ENCODE measurements around the gene NBPF1. TPM values are rescaled to one million over a fixed set of nuclear protein-coding genes. Genes with fewer than 3 reads are reported as not detected.
"Not testable (repeated sequence)": the region's sequence is repeated elsewhere in the genome, so short reads cannot be mapped to it uniquely, and the experiment has no call there.

The NBPF1 gene
- total RNA-seq, 2 donors from 2014 or later, result 39.2 to 42.5 TPM

- H3K27me3 ChIP-seq (ENCODE audit: control insufficient read depth, insufficient read depth, low read length, poor library complexity, severe bottlenecking); H3K4me1 ChIP-seq (ENCODE audit: control insufficient read depth, insufficient read depth, low read length); DNase-seq; H3K27ac Mint-ChIP-seq; H3K36me3 ChIP-seq (ENCODE audit: control insufficient read depth, insufficient read depth, low read length); H3K36me3 Mint-ChIP-seq (ENCODE audit: low read depth); H3K9me3 Mint-ChIP-seq; H3K4me1 Mint-ChIP-seq; H3K27ac ChIP-seq (ENCODE audit: low read depth, low read length); H3K9ac ChIP-seq (ENCODE audit: extremely low read depth, low read length, poor library complexity, severe bottlenecking); H3K4me3 ChIP-seq (ENCODE audit: low read length); H3K9me3 ChIP-seq (ENCODE audit: control insufficient read depth, low read length): not testable (repeated sequence)
- Mint-ChIP-seq H3K4me3 (peak overlapping the region; percentile 55), H3K27me3 (ENCODE audit: insufficient read depth) (peaks cover 17% of the 10 kb centered on the region)
- WGBS, 2 experiments (ENCODE audit: insufficient coverage in 1 of 2, insufficient read length in 1 of 2), result 19% methylated on average over 40 of the region's 84 CpGs; no CpG with 5 or more reads in 1 of the 2 experiments
Measured at GRCh38 chr1:16647179-16648176, 34.1 kb upstream of the NBPF1 start.

- H3K4me1 ChIP-seq (ENCODE audit: control insufficient read depth, insufficient read depth, low read length), result not testable (repeated sequence)
Measured at GRCh38 chr1:16646716-16647115, 33.4 kb upstream of the NBPF1 start.

DNA sequence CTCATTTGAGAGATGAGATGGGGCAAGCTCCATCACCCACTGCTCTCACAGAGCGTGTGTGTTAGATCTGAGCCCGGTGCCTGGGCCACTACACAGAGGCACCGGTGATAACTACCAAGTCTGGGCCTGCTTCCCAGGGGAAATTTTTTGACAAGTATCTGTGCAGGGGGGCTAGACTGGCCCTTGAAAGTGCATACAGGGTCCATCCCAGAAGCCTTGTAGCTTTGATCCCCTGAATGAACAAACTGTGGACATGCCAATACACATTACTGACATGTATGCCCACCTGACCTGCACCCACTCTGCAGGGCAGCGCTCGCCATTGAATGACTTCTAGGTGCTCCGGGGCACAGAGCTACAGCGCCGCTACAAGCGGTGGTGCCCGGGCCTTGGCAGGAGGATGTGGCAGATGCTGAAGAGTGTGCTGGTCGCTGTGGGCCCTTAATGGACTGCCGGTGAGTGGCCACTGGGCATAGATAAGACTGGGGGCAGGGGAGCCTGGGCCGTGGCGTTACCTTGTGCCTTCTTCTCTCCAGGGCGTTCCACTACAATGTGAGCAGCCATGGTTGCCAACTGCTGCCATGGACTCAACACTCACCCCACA lies 32.8 kb upstream of the NBPF1 start:
- not testable (repeated sequence) for H3K36me3 ChIP-seq (ENCODE audit: control insufficient read depth, insufficient read depth, low read length); H3K27ac ChIP-seq (ENCODE audit: low read depth, low read length); H3K9me3 Mint-ChIP-seq; H3K27ac Mint-ChIP-seq; H3K27me3 ChIP-seq (ENCODE audit: control insufficient read depth, insufficient read depth, low read length, poor library complexity, severe bottlenecking); H3K4me1 ChIP-seq (ENCODE audit: control insufficient read depth, insufficient read depth, low read length); H3K9me3 ChIP-seq (ENCODE audit: control insufficient read depth, low read length); H3K36me3 Mint-ChIP-seq (ENCODE audit: low read depth); H3K9ac ChIP-seq (ENCODE audit: extremely low read depth, low read length, poor library complexity, severe bottlenecking); H3K4me3 ChIP-seq (ENCODE audit: low read length); H3K4me1 Mint-ChIP-seq
- peak; percentile 45 for DNase-seq
- peak overlapping the region; percentile 8 for H3K4me3 Mint-ChIP-seq
- 88 to 92% methylated on average over 14 to 15 of the region's 15 CpGs for WGBS, 2 experiments (ENCODE audit: insufficient coverage in 1 of 2, insufficient read length in 1 of 2)
- peaks cover 14% of the 10 kb centered on the region for H3K27me3 Mint-ChIP-seq (ENCODE audit: insufficient read depth)

More at GRCh38 chr1:16646716-16647115, 33.4 kb upstream of the NBPF1 start:
- H3K27me3 ChIP-seq (ENCODE audit: control insufficient read depth, insufficient read depth, low read length, poor library complexity, severe bottlenecking); H3K27ac ChIP-seq (ENCODE audit: low read depth, low read length); H3K9me3 ChIP-seq (ENCODE audit: control insufficient read depth, low read length); H3K27ac Mint-ChIP-seq; H3K36me3 ChIP-seq (ENCODE audit: control insufficient read depth, insufficient read depth, low read length); DNase-seq; H3K4me1 Mint-ChIP-seq; H3K4me3 ChIP-seq (ENCODE audit: low read length); H3K9me3 Mint-ChIP-seq; H3K9ac ChIP-seq (ENCODE audit: extremely low read depth, low read length, poor library complexity, severe bottlenecking); H3K36me3 Mint-ChIP-seq (ENCODE audit: low read depth): not testable (repeated sequence)
- H3K4me3 Mint-ChIP-seq, result peak overlapping the region; percentile 8
- peaks cover 14% of the 10 kb centered on the region for H3K27me3 Mint-ChIP-seq (ENCODE audit: insufficient read depth)
- 72 to 93% methylated on average over 4 to 7 of the region's 17 CpGs for WGBS, 2 experiments (ENCODE audit: insufficient coverage in 1 of 2, insufficient read length in 1 of 2)

DNA sequence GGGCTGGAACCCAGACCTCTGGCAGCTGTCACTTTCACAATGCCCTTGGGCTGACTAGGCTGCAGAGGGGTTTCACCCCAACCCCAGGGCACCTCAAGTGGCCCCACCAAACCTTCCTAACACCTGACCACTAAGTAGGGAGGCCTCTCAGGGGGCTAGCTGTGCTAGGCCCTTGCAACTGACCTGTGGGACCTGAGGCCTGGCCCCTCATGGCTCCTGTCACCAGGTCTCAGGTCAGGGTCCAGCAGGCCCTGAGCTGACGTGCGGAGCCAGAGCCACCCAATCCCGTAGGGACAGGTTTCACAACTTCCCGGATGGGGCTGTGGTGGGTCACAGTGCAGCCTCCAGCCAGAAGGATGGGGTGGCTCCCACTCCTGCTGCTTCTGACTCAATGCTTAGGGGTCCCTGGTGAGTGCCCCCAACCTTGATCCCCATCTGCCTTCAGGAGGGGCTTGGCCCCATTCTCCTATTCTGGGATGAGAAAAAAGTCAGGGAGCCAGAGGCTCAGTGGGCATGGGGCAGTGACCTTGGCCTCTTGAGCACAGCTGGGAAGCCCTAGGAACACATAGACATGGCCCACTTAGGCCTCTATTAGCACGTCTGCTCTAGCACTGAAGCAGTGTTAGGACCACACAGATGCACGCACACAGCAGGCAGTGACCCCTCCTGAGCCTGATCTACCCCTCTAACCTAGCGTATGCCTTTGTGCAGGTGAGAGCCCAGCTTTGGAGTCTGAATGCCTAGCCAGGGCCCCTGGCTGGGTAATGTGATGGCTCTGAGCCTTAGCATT lies 32.1 kb upstream of the NBPF1 start:
- DNase-seq, result peak; percentile 77
- H3K4me3 Mint-ChIP-seq; H3K27ac ChIP-seq (ENCODE audit: low read depth, low read length); H3K9me3 ChIP-seq (ENCODE audit: control insufficient read depth, low read length); H3K27me3 ChIP-seq (ENCODE audit: control insufficient read depth, insufficient read depth, low read length, poor library complexity, severe bottlenecking); H3K4me1 ChIP-seq (ENCODE audit: control insufficient read depth, insufficient read depth, low read length); H3K36me3 Mint-ChIP-seq (ENCODE audit: low read depth); H3K36me3 ChIP-seq (ENCODE audit: control insufficient read depth, insufficient read depth, low read length); H3K9me3 Mint-ChIP-seq; H3K27ac Mint-ChIP-seq; H3K4me1 Mint-ChIP-seq; H3K9ac ChIP-seq (ENCODE audit: extremely low read depth, low read length, poor library complexity, severe bottlenecking): not testable (repeated sequence)
- H3K4me3 ChIP-seq (ENCODE audit: low read length), result peak overlapping the region; percentile 91
- peaks cover 14% of the 10 kb centered on the region for H3K27me3 Mint-ChIP-seq (ENCODE audit: insufficient read depth)
- 95% methylated on average over 7 of the region's 7 CpGs; no CpG with 5 or more reads in 1 of the 2 experiments for WGBS, 2 experiments (ENCODE audit: insufficient coverage in 1 of 2, insufficient read length in 1 of 2)
